ENCODE data around the gene DISP1. TPM values are rescaled to one million over a fixed set of nuclear protein-coding genes. Genes with fewer than 3 reads are reported as not detected.
"Not testable (repeated sequence)": the region's sequence is repeated elsewhere in the genome, so short reads cannot be mapped to it uniquely, and the experiment has no call there.

DISP1 gene
- total RNA-seq, 1 donor from 2014 or later, result 0.53 TPM

DNA sequence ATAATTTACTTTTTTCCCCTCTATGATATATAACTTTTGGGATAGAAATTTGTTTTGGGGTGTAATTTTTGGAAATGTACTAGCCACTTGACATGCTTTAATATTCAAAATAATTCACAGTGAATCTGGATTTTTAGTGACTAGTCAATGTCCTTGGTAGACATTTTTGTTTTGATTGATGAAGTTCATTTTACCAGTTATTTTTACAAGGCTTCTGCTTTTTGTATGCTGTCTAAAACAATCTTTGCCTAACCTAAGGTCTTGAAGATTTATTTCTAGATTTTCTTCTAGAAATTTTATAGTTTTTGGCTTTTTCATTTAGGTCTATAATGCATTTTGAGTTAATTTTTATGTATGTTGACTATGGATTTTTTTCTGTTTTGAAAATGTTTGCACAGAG lies 30.9 kb downstream of the DISP1 start:
- FAIRE-seq, result no peak
- no peaks in the 10 kb centered on the region for H3K36me3 ChIP-seq (ENCODE audit: control insufficient read depth, insufficient read depth, low read length)
- H3K4me3 ChIP-seq (ENCODE audit: low read depth, low read length), result no peak overlapping the region
- TF ChIP-seq, protein P1, sequence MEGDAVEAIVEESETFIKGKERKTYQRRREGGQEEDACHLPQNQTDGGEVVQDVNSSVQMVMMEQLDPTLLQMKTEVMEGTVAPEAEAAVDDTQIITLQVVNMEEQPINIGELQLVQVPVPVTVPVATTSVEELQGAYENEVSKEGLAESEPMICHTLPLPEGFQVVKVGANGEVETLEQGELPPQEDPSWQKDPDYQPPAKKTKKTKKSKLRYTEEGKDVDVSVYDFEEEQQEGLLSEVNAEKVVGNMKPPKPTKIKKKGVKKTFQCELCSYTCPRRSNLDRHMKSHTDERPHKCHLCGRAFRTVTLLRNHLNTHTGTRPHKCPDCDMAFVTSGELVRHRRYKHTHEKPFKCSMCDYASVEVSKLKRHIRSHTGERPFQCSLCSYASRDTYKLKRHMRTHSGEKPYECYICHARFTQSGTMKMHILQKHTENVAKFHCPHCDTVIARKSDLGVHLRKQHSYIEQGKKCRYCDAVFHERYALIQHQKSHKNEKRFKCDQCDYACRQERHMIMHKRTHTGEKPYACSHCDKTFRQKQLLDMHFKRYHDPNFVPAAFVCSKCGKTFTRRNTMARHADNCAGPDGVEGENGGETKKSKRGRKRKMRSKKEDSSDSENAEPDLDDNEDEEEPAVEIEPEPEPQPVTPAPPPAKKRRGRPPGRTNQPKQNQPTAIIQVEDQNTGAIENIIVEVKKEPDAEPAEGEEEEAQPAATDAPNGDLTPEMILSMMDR (IDR thresholded peaks at IDR 0.05; ENCODE audit: insufficient read depth, low read length, severe bottlenecking), result no peak
- no peaks in the 10 kb centered on the region for H3K27me3 ChIP-seq (ENCODE audit: control insufficient read depth, insufficient read depth, low read length)
- no peak for DNase-seq (ENCODE audit: low read depth)

DNA sequence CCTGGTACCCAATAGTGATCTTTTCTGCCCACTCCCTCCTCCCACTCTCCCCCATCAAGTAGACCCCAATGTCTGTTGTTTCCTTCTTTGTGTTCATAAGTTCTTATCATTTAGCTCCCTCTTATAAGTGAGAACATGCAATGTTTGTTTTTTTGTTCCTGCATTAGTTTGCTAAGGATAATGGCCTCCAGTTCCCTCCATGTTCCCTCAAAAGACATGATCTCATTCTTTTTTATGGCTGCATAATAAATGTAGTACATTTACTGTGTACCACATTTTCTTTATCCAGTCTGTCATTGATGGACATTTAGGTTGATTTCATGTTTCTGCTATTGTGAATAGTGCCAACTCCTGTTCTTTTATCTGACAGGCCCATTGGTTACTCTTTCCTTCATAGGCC lies 35.7 kb downstream of the DISP1 start:
- DNase-seq (ENCODE audit: low read depth), result not testable (repeated sequence)

DNA sequence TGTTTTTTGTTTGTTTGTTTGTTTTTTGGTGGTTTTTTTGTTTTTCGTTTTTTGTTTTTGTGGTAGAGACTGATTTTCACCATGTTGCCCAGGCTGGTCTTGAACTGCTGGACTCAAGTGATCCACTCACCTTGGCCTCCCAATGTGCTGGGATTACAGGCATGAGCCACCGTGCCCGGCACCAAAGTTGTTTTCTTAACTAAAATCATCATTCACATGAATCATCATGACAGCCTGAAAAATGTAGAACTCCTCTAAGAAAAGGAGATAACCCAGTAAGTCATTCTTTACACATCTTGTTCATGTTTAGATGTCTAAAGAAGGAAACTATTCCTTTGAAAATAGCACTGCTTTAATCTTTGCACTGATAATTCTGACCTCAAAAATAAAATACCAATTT lies 37.5 kb downstream of the DISP1 start:
- Histone ChIP-seq H3K36me3 (ENCODE audit: control insufficient read depth, insufficient read depth, low read length) (no peaks in the 10 kb centered on the region), H3K27me3 (ENCODE audit: control insufficient read depth, insufficient read depth, low read length) (no peaks in the 10 kb centered on the region), H3K4me3 (ENCODE audit: low read depth, low read length) (no peak overlapping the region)
- no peak for FAIRE-seq
- no peak for DNase-seq (ENCODE audit: low read depth)
- TF ChIP-seq, protein P1 (IDR thresholded peaks at IDR 0.05; ENCODE audit: insufficient read depth, low read length, severe bottlenecking), result no peak

More for the DNA sequence above, 35.7 kb downstream of the DISP1 start:
- H3K27me3 ChIP-seq (ENCODE audit: control insufficient read depth, insufficient read depth, low read length); H3K4me3 ChIP-seq (ENCODE audit: low read depth, low read length); H3K36me3 ChIP-seq (ENCODE audit: control insufficient read depth, insufficient read depth, low read length); FAIRE-seq: not testable (repeated sequence)

DNA sequence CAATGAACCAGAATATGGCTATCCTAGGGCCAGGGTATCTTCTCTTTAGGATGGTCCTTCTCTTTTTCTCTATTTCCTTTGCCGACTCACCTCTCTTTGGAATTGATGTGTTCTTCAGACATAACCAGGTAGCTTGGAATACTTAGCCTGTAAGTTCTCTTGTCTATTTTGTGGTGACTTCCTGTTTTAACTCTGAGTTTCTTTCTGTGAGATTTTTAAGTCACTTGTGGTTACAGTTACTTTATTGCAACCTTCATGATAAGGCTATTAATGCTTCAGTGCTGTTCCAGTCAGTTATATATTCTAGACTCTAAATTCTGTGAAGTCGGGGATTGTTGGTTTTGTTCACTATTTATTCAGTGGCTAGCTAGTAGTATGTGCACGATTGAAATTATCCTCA lies 46.2 kb downstream of the DISP1 start:
- no peak for DNase-seq (ENCODE audit: low read depth)
- no peaks in the 10 kb centered on the region for H3K36me3 ChIP-seq (ENCODE audit: control insufficient read depth, insufficient read depth, low read length)
- no peaks in the 10 kb centered on the region for H3K27me3 ChIP-seq (ENCODE audit: control insufficient read depth, insufficient read depth, low read length)
- FAIRE-seq, result no peak
- H3K4me3 ChIP-seq (ENCODE audit: low read depth, low read length), result no peak overlapping the region
- TF ChIP-seq, protein P1 (IDR thresholded peaks at IDR 0.05; ENCODE audit: insufficient read depth, low read length, severe bottlenecking), result no peak

Other genes starting within 250 kb of the DISP1 start
- gene TAF1A, start 225.1 kb upstream of the DISP1 start, total RNA-seq, result 11.6 and 14.5 TPM in 2 replicates
- gene MIA3, start 196.9 kb upstream of the DISP1 start, total RNA-seq, result 30.3 and 36.0 TPM in 2 replicates
- gene AIDA, start 102.5 kb upstream of the DISP1 start, total RNA-seq, result 25.0 and 31.2 TPM in 2 replicates
- 43.2 and 49.5 TPM in 2 replicates for gene BROX, start 102.5 kb upstream of the DISP1 start, total RNA-seq
- gene FAM177B, start 77.8 kb upstream of the DISP1 start, total RNA-seq, result 0.38 TPM in 1 of 2 replicates, not detected in the other

Measured in bronchial epithelial cell (primary cell).